Spinal cord (tissue), 10 donors: ENCODE data around the gene XPNPEP1. TPM values are rescaled to one million over a fixed set of nuclear protein-coding genes. Genes with fewer than 3 reads are reported as not detected.
A peak's percentile ranks its signal among the peaks of the same experiment; 100 is the strongest.

ENCODE experiments used
- DNase-seq, 6 donors: peaks; one replicate each; pipeline versions ENCODE4 v3.0.0 to v3.0.0-alpha.2; 2013 to 2015; ENCODE audit warnings: low spot score in 6 of 6, low read depth in 4 of 6
- H3K27ac ChIP-seq: one replicate; pipeline ENCODE4 v1.5.1; 2013; ENCODE audit warnings: low read depth, low read length, control low read depth
- H3K27me3 ChIP-seq: one replicate; pipeline ENCODE4 v1.6.1; 2013; ENCODE audit warnings: low read length; ENCODE audit not compliant: control insufficient read depth, insufficient read depth
- H3K36me3 ChIP-seq: one replicate; pipeline ENCODE4 v1.6.1; 2013; ENCODE audit warnings: low read length; ENCODE audit not compliant: control insufficient read depth, insufficient read depth
- H3K4me1 ChIP-seq: one replicate; pipeline ENCODE4 v1.6.1; 2013; ENCODE audit warnings: low read length; ENCODE audit not compliant: control insufficient read depth, insufficient read depth
- H3K4me3 ChIP-seq: one replicate; pipeline ENCODE4 v1.5.1; 2013; ENCODE audit warnings: low read depth, low read length, control low read depth
- H3K9me3 ChIP-seq: one replicate; pipeline ENCODE4 v1.6.1; 2013; ENCODE audit warnings: low read length; ENCODE audit not compliant: control insufficient read depth, insufficient read depth
- WGBS: methylation state at CpG from one replicate; pipeline ENCODE4 v1.1.5; 2013; ENCODE audit warnings: missing lambda C conversion rate; ENCODE audit not compliant: insufficient coverage; 5-methylcytosine and 5-hydroxymethylcytosine counted together
- polyA plus RNA-seq, 2 donors: library from polyadenylated mRNA; unstranded; fragments of 120-200 nt; gene quantifications; one replicate each; pipeline ENCODE4 v1.2.1, GENCODE V29; 2013; ENCODE audit not compliant: insufficient read length in 2 of 2
- total RNA-seq, 2 donors: library from RNA; depleted of rRNA in 1 of 2; stranded (reverse); fragments of 120-200 nt in 1 of 2; fragments of >200 nt in 1 of 2; gene quantifications; one replicate each; pipeline versions ENCODE4 v1.2.3 to v1.2.4, GENCODE V29; 2013 to 2014
- donor health status: healthy.

The XPNPEP1 gene
- total and polyA plus RNA-seq, 4 donors: 80.6 to 145 (median 95.7) TPM

DNA sequence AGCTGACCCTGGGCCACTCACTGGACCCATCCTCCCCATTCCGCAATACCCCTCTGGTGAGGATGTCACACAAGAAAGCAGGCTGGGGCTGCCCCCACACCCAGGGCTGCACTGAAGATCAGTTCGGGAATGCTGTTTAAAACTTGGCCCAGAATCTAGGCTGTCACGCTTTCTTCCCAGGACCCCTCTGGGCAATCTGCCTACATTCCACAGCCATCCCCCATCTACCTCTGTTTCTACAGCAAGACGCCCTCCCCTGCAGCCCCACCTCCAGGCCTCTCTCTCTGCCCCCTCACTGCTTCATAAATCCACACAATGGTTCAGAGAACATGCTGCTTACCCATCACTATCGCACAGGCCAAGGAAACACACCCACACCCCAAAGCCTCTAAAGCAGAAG lies 36.1 kb downstream of the XPNPEP1 start:
- 31% methylated on average over 4 of the region's 5 CpGs for WGBS
- H3K36me3 ChIP-seq: peaks cover 37% of the 10 kb centered on the region
- peaks cover 17% of the 10 kb centered on the region for H3K4me1 ChIP-seq
- DNase-seq: peak in 2 of 6 donors; percentile 53 to 67
- H3K9me3 ChIP-seq: no peaks in the 10 kb centered on the region
- H3K4me3 ChIP-seq: no peak overlapping the region
- no peak overlapping the region for H3K27ac ChIP-seq
- no peaks in the 10 kb centered on the region for H3K27me3 ChIP-seq

GRCh38 chr10:109886781-109887140 lies 36.5 kb downstream of the XPNPEP1 start:
- Histone ChIP-seq H3K27me3 (no peaks in the 10 kb centered on the region), H3K4me3 (no peak overlapping the region), H3K27ac (no peak overlapping the region), H3K4me1 (peaks cover 17% of the 10 kb centered on the region), H3K9me3 (no peaks in the 10 kb centered on the region), H3K36me3 (peaks cover 37% of the 10 kb centered on the region)
- no peak for DNase-seq
- 64% methylated on average over 2 of the region's 2 CpGs for WGBS

- DNase-seq: no peak
- Histone ChIP-seq H3K4me1 (peaks cover 22% of the 10 kb centered on the region), H3K36me3 (peaks cover 39% of the 10 kb centered on the region), H3K27ac (no peak overlapping the region), H3K27me3 (no peaks in the 10 kb centered on the region), H3K4me3 (no peak overlapping the region), H3K9me3 (no peaks in the 10 kb centered on the region)
- 88% methylated on average over 9 of the region's 10 CpGs for WGBS
Observed at GRCh38 chr10:109886037-109886780, 37.1 kb downstream of the XPNPEP1 start.

GRCh38 chr10:109883859-109884771 lies 39.2 kb downstream of the XPNPEP1 start:
- peak; percentile 77 to 96 (median 82) for DNase-seq
- peaks cover 47% of the 10 kb centered on the region for H3K36me3 ChIP-seq
- no peak overlapping the region for H3K4me3 ChIP-seq
- peaks cover 23% of the 10 kb centered on the region for H3K4me1 ChIP-seq
- no peaks in the 10 kb centered on the region for H3K9me3 ChIP-seq
- no peaks in the 10 kb centered on the region for H3K27me3 ChIP-seq
- H3K27ac ChIP-seq: peak overlapping the region; percentile 76
- WGBS: 21% methylated on average over 16 of the region's 17 CpGs

GRCh38 chr10:109882251-109883057 lies 40.9 kb downstream of the XPNPEP1 start:
- Histone ChIP-seq H3K27ac (no peak overlapping the region), H3K4me3 (no peak overlapping the region), H3K4me1 (peaks cover 23% of the 10 kb centered on the region), H3K36me3 (peaks cover 41% of the 10 kb centered on the region), H3K9me3 (no peaks in the 10 kb centered on the region), H3K27me3 (no peaks in the 10 kb centered on the region)
- DNase-seq: no peak
- WGBS: 96% methylated on average over 6 of the region's 8 CpGs

GRCh38 chr10:109881769-109882057 lies 41.6 kb downstream of the XPNPEP1 start:
- no peak overlapping the region for H3K27ac ChIP-seq
- no peak for DNase-seq
- peaks cover 17% of the 10 kb centered on the region for H3K4me1 ChIP-seq
- peaks cover 48% of the 10 kb centered on the region for H3K36me3 ChIP-seq
- no peaks in the 10 kb centered on the region for H3K9me3 ChIP-seq
- no peaks in the 10 kb centered on the region for H3K27me3 ChIP-seq
- H3K4me3 ChIP-seq: no peak overlapping the region
- WGBS: no CpG with 5 or more reads among the region's 1 CpG

- Histone ChIP-seq H3K27me3 (no peaks in the 10 kb centered on the region), H3K9me3 (no peaks in the 10 kb centered on the region), H3K36me3 (peaks cover 50% of the 10 kb centered on the region), H3K4me1 (peaks cover 17% of the 10 kb centered on the region), H3K4me3 (no peak overlapping the region), H3K27ac (no peak overlapping the region)
- WGBS: 73% methylated on average over 3 of the region's 8 CpGs
- DNase-seq: no peak
Observed at GRCh38 chr10:109880886-109881768, 42.2 kb downstream of the XPNPEP1 start.

- Histone ChIP-seq H3K9me3 (no peaks in the 10 kb centered on the region), H3K27ac (no peak overlapping the region), H3K4me3 (no peak overlapping the region), H3K27me3 (no peaks in the 10 kb centered on the region), H3K4me1 (peaks cover 7% of the 10 kb centered on the region), H3K36me3 (peaks cover 49% of the 10 kb centered on the region)
- DNase-seq: no peak
- 100% methylated on average over 6 of the region's 6 CpGs for WGBS
Observed at GRCh38 chr10:109877546-109877945, 45.8 kb downstream of the XPNPEP1 start.
